Measurements from ENCODE around the gene ALLC. TPM values are rescaled to one million over a fixed set of nuclear protein-coding genes. Genes with fewer than 3 reads are reported as not detected.
"Not testable (repeated sequence)": the region's sequence is repeated elsewhere in the genome, so short reads cannot be mapped to it uniquely, and the experiment has no call there.

ALLC gene
- not detected for total RNA-seq

DNA sequence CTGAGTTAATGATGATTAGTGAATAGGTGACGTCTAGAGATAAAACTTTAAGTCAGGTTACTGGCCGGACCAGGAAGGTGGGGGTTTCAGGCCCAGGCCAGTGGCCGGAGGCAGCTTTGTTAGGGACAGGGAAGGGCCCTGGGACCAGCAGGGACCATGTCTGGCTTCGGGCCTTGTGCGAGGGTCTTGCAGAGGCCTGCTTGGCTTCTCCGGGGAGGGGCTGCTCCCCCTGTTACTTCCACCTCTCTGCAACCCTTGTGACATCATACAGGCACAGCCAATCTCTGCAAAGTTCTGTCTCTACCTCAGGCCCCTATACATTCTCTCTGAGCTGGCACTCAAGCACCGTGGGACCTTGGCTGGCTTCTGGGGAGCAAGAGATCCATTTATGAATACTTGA is at the start of gene ALLC:
TSS of gene ALLC (plus strand) at position 320 of the 400 bp plus-strand sequence. CDS start 12,958 bp downstream, outside the sequence.
- ChIA-PET POLR2A (no interaction called here), CTCF (no interaction called here)
- H3K27ac Mint-ChIP-seq, result no peak within 1 kb of the TSS
- H3K4me1 Mint-ChIP-seq, result peaks cover 13% of the 10 kb centered on the region
- DNase-seq (no peak), ATAC-seq (no peak)
- no peaks in the 10 kb centered on the region for H3K36me3 Mint-ChIP-seq (ENCODE audit: low read depth)
- no peaks in the 10 kb centered on the region for H3K27me3 Mint-ChIP-seq
- no peak within 1 kb of the TSS for H3K4me3 Mint-ChIP-seq
- peaks cover 3% of the 10 kb centered on the region for H3K9me3 Mint-ChIP-seq (ENCODE audit: low read depth)
- intact Hi-C loops (cut with DNase I, micrococcal nuclease), result no loop called here

DNA sequence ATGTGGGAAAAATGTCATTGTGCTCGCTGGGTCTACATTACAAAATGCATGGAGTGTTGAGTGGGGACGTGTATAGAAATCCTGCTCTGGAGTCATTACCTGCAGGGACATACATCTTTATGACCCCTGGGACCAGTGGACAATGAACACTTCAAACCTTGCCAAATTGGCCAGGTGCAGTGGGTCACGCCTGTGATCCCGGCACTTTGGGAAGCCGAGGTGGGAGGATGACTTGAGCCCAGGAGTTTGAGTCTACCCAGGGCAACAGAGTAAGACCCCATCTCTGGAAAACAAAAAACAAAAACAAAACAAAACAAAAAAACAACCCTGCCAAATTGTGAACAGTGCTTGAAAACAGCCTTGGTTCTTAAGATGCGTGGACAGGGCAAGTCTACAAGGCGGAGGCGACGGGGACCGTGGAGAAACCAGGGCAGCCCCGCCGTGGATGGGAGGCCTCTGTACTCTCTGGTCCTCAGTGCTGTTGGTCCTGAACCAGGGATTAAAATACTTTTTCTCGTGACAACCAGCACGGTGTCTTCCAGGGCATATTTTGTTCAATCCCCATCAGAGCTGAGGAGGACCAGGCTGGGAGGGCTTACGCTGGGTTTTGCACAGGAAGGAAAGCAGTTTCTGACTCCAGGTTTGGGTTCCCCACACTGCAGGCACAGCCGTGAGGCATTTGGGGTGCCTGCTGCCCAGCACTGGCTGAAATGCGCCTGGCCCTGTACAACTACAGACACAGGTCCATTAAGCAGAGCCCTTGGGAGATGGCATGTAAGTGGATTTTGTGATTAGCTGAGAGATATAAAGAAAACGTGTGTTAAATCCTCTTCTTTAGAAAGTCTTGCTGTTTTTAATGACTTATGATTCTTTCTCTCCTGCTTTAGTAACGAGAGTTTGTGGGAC is 49.4 kb upstream of the ALLC start:
- POLR2A ChIA-PET, result no interaction called here
- ATAC-seq, result no peak
- intact Hi-C loops (cut with DNase I, micrococcal nuclease), result no loop called here
- Mint-ChIP-seq H3K36me3 (ENCODE audit: low read depth) (no peaks in the 10 kb centered on the region), H3K27me3 (no peaks in the 10 kb centered on the region), H3K4me3 (no peak overlapping the region), H3K27ac (no peak overlapping the region), H3K9me3 (ENCODE audit: low read depth) (no peaks in the 10 kb centered on the region), H3K4me1 (peaks cover 3% of the 10 kb centered on the region)
- no peak for DNase-seq
- CTCF ChIA-PET, result interaction anchor here (0.7 kb wide), 1 partner anchor 67 kb away, joined by 3 read pairs; no protein-coding TSS in a partner anchor

DNA sequence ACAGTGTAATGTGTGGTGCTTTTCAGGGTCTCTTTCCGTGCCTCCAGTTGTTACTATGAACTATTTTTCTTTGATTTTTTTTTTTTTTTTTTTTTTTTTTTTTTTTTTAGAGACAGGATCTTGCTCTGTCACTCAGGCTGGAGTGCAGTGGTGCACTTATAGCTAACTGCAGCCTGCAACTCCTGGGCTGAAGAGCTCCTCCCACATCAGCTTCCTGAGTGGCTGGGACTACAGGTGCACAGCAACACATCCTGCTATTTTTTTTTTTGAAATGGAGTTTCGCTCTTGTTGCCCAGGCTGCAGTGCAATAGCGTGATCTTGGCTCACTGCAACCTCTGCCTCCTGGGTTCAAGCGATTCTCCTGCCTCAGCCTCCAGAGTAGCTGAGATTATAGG is 48.7 kb upstream of the ALLC start:
- H3K4me1 Mint-ChIP-seq; H3K36me3 Mint-ChIP-seq (ENCODE audit: low read depth); CTCF ChIA-PET; POLR2A ChIA-PET; H3K27me3 Mint-ChIP-seq; H3K4me3 Mint-ChIP-seq; H3K27ac Mint-ChIP-seq; H3K9me3 Mint-ChIP-seq (ENCODE audit: low read depth); intact Hi-C loops (cut with DNase I, micrococcal nuclease): not testable (repeated sequence)
- ATAC-seq (peak; percentile 77), DNase-seq (peak; percentile 22)

DNA sequence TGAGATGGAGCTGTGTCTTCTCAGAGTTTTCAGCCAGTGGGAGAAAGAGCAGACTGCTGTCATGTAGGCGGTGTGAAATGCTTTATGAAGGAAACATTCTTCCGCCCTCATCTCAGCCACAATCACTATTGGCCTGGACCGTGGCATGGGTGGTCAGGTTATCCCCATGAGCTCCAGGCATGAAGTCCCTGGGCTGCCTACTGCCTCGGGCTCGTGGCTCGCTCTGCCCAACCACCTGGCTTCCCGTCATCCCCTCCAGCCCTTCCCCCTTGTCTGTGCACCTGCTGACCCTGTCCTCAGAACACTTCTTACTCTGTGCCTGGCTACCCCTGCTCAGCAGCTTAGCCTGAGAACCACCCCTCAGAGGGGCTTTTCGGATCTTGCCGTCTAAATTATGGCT is 47.6 kb upstream of the ALLC start:
- Mint-ChIP-seq H3K27ac (no peak overlapping the region), H3K4me1 (peaks cover 3% of the 10 kb centered on the region), H3K9me3 (ENCODE audit: low read depth) (peaks cover 4% of the 10 kb centered on the region), H3K4me3 (no peak overlapping the region), H3K27me3 (no peaks in the 10 kb centered on the region), H3K36me3 (ENCODE audit: low read depth) (peaks cover 5% of the 10 kb centered on the region)
- ATAC-seq (no peak), DNase-seq (no peak)
- intact Hi-C loops (cut with DNase I, micrococcal nuclease), result no loop called here
- ChIA-PET POLR2A (no interaction called here), CTCF (no interaction called here)

DNA sequence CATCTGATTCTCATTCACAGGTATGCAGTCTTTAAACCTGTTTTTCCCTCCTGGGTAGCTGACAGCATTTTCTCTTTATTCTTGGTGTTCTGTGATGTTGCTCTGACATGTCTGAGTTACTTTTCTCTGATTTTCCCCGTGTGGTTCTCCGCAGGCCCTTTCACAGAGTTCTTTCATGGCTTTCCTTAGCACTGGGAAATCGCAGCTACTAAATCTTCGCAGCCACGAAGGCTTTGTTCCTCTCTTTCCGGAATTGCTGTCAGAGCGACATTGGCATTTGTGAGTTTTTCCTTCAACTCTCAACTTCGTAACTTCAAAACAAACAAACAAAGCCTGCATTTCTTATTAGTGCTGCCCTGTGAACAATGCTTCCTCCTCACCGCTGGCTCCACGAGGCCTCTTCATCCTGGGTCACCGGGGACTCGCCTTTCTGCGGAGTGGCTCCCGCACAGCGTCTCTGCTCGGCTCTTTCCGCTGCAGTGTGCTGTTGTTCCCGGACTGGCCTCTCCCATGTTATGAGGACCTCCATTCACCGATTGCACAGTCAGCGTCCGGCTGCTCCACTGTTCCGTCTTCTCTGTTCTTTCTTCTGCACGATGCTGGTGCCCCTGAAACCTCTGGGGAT is 47.0 kb upstream of the ALLC start:
- peaks cover 5% of the 10 kb centered on the region for H3K36me3 Mint-ChIP-seq (ENCODE audit: low read depth)
- ChIA-PET CTCF (no interaction called here), POLR2A (no interaction called here)
- intact Hi-C loops (cut with DNase I, micrococcal nuclease), result no loop called here
- H3K27me3 Mint-ChIP-seq, result no peaks in the 10 kb centered on the region
- H3K27ac Mint-ChIP-seq, result no peak overlapping the region
- ATAC-seq (no peak), DNase-seq (no peak)
- peaks cover 4% of the 10 kb centered on the region for H3K9me3 Mint-ChIP-seq (ENCODE audit: low read depth)
- H3K4me1 Mint-ChIP-seq, result peaks cover 3% of the 10 kb centered on the region
- H3K4me3 Mint-ChIP-seq, result no peak overlapping the region

DNA sequence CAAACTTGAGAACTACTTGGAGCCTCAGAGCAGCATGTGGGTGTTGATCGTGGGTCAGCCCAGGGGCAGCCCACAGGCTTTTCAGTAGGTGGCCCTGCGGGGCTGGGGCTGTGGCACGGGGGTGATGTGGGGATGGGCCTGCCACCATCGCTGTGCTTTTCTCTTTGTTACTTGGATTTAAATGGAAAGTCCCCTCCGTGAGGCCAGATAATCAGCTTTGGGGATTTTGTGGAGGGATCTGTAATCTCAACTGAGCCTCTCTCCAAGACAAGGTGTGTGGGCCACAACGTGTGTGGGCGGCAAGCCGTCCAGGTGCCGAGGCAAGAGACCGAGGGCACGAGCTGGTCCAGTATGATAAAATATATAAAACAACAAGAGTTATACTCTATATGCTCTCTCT is 46.4 kb upstream of the ALLC start:
- H3K9me3 Mint-ChIP-seq (ENCODE audit: low read depth), result peaks cover 5% of the 10 kb centered on the region
- H3K4me3 Mint-ChIP-seq, result no peak overlapping the region
- DNase-seq (no peak), ATAC-seq (no peak)
- H3K27ac Mint-ChIP-seq, result no peak overlapping the region
- POLR2A ChIA-PET, result no interaction called here
- H3K36me3 Mint-ChIP-seq (ENCODE audit: low read depth), result peaks cover 5% of the 10 kb centered on the region
- intact Hi-C loops (cut with DNase I, micrococcal nuclease), result no loop called here
- CTCF ChIA-PET, result no interaction called here
- peaks cover 3% of the 10 kb centered on the region for H3K4me1 Mint-ChIP-seq
- H3K27me3 Mint-ChIP-seq, result no peaks in the 10 kb centered on the region

DNA sequence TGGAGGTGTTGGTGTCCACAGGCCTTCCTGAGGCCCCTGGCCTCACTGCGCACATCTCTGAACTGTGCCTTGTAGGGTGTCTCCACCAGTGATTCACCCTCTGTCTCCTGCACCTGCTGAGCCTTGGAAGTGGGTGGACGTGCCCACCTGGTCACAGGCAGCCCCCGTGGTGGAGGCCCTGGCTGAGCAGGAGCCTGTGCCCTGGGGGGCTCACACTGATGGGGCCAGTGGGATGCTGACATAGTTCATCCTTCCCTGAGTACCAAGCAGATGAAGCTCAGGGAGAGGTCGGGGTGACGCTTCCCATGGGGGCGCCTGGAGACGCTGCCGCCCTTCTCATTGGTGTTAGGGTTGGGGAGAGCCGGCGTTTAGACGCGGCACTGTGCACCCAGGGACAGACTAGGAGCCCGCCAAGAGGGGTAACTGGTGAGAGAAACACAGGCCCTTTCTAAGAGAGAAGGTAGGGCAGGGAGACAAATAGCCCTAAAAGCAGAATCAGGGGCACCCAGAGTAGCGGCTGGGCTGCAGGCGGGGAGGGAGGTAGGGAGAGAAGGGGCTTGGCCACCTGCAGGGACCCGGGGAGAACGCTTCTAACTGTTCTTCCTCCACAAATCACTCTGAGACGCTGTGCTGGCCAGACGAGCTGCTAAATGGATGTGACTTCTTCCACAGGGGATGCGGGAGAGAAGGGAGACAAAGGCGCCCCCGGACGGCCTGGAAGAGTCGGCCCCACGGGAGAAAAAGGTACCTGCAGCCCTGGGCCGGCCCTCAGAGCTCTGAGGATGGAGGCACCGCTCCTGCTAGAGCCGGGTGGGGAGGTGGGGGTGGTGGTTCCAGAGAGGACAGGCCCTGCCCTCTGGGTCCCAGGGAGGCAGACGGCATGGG is 45.1 kb upstream of the ALLC start:
- no peak overlapping the region for H3K4me3 Mint-ChIP-seq
- peaks cover 7% of the 10 kb centered on the region for H3K36me3 Mint-ChIP-seq (ENCODE audit: low read depth)
- H3K27ac Mint-ChIP-seq, result no peak overlapping the region
- intact Hi-C loops (cut with DNase I, micrococcal nuclease), result no loop called here
- ChIA-PET POLR2A (no interaction called here), CTCF (no interaction called here)
- ATAC-seq (no peak), DNase-seq (no peak)
- H3K4me1 Mint-ChIP-seq, result peaks cover 3% of the 10 kb centered on the region
- H3K9me3 Mint-ChIP-seq (ENCODE audit: low read depth), result peaks cover 11% of the 10 kb centered on the region
- H3K27me3 Mint-ChIP-seq, result no peaks in the 10 kb centered on the region

DNA sequence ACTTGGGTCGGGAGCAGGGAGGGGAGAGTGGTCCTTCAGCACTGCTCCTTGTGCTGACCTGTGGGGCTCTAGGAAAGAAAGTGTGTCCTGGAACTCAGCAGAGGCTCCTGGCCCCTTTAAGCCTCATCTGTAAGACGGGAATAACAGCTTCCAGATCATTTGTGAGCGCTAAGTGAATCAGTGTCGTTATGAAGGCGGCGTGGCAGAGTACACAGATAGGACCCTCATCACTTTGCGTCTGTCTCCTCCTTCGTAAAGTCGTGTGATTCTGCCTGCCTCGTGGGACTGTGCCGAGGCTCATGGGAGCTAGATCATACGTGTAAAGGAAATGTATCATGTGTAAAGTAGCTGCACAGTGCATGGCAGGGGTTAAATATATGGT is 44.5 kb upstream of the ALLC start:
- DNase-seq (no peak), ATAC-seq (no peak)
- CTCF ChIA-PET, result no interaction called here
- POLR2A ChIA-PET, result no interaction called here
- peaks cover 7% of the 10 kb centered on the region for H3K36me3 Mint-ChIP-seq (ENCODE audit: low read depth)
- H3K9me3 Mint-ChIP-seq (ENCODE audit: low read depth), result peaks cover 11% of the 10 kb centered on the region
- no peak overlapping the region for H3K4me3 Mint-ChIP-seq
- no peak overlapping the region for H3K27ac Mint-ChIP-seq
- no peaks in the 10 kb centered on the region for H3K27me3 Mint-ChIP-seq
- H3K4me1 Mint-ChIP-seq, result peaks cover 3% of the 10 kb centered on the region
- intact Hi-C loops (cut with DNase I, micrococcal nuclease), result no loop called here

DNA sequence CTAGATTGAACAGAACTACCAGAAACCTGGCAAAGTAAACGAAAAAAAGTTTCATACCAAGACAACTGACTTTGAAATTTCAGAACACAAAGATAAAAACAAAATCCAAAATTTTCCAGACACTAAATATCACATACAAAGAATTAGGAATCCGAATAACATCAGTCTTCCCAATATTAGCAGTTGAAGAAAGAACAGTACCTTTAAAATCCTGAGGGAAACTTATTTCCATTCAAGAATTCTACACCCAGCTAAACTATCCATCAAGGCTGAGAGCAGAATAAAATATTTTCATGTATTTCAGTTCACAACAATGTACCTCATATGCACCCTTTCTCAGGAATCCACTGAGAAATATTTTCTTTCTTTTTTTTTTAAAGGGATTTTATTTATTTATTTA is 43.3 kb upstream of the ALLC start:
- POLR2A ChIA-PET; CTCF ChIA-PET; ATAC-seq; DNase-seq; H3K27ac Mint-ChIP-seq; intact Hi-C loops (cut with DNase I, micrococcal nuclease); H3K36me3 Mint-ChIP-seq (ENCODE audit: low read depth); H3K4me1 Mint-ChIP-seq; H3K4me3 Mint-ChIP-seq; H3K27me3 Mint-ChIP-seq: not testable (repeated sequence)
- H3K9me3 Mint-ChIP-seq (ENCODE audit: low read depth), result peaks cover 11% of the 10 kb centered on the region

DNA sequence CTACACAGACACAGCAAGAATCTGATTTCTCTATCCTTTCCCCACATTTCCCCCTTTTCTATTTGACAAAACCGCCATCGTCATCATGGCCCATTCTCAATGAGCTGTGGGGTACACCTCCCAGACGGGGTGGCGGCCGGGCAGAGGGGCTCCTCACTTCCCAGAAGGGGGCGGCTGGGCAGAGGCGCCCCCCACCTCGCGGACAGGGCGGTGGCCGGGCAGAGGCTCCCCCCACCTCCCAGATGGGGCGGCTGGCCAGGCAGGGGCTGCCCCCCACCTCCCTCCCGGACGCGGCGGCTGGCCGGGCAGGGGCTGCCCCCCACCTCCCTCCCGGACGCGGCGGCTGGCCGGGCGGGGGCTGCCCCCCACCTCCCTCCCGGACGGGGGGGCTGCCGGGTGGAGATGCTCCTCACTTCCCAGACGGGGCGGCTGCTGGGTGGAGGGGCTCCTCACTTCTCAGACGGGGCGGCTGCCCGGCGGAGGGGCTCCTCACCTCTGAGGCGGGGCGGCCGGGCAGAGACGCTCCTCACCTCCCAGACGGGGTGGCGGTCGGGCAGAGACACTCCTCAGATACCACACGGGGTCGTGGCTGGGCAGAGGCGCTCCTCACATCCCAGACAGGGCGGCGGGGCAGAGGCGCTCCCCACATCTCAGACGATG is 42.3 kb upstream of the ALLC start:
- CTCF ChIA-PET; H3K4me3 Mint-ChIP-seq; ATAC-seq; H3K36me3 Mint-ChIP-seq (ENCODE audit: low read depth); H3K27me3 Mint-ChIP-seq; H3K27ac Mint-ChIP-seq; intact Hi-C loops (cut with DNase I, micrococcal nuclease); H3K4me1 Mint-ChIP-seq; POLR2A ChIA-PET; DNase-seq: not testable (repeated sequence)
- H3K9me3 Mint-ChIP-seq (ENCODE audit: low read depth), result peaks cover 11% of the 10 kb centered on the region

DNA sequence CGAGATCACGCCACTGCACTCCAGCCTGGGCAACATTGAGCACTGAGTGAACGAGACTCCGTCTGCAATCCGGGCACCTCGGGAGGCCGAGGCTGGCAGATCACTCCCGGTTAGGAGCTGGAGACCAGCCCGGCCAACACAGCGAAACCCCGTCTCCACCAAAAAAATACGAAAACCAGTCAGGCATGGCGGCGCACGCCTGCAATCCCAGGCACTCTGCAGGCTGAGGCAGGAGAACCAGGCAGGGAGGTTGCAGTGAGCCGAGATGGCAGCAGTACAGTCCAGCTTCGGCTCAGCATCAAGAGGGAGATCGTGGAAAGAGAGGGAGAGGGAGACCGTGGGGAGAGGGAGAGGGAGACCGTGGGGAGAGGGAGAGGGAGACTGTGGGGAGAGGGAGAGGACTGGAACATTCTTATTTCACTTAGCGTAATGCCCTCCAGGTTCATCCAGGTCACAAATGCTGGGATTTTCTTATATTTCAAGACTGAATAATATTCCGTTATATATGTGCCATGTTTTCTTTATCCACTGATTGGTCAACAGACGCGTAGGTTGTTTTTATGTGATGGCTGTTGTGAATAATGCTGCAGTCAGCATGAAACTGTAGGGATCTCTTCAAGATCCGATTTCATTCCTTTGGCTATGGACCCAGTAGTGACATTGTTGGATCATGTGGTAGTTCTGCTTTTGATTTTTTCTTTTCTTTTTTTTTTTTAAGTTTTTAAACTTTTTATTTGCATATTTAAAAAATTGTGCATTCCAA is 41.4 kb upstream of the ALLC start:
- H3K4me3 Mint-ChIP-seq; POLR2A ChIA-PET; H3K36me3 Mint-ChIP-seq (ENCODE audit: low read depth); H3K27ac Mint-ChIP-seq; H3K4me1 Mint-ChIP-seq; H3K27me3 Mint-ChIP-seq; DNase-seq; ATAC-seq; intact Hi-C loops (cut with DNase I, micrococcal nuclease): not testable (repeated sequence)
- CTCF ChIA-PET, result interaction anchor here (0.7 kb wide), 1 partner anchor 394 kb away, joined by 4 read pairs; no protein-coding TSS in a partner anchor
- peaks cover 11% of the 10 kb centered on the region for H3K9me3 Mint-ChIP-seq (ENCODE audit: low read depth)
